Activated CD4-positive, alpha-beta T cell treated with anti-CD3 and anti-CD28 coated beads, Interleukin-2, amount 50 U/mL, for 24 hours (primary cell): ENCODE results near the gene HARS1.
"Not testable (repeated sequence)": the region's sequence is repeated elsewhere in the genome, so short reads cannot be mapped to it uniquely, and the experiment has no call there.

Source experiments
- DNase-seq, 2 donors: peaks; one replicate each; pipeline ENCODE4 v3.0.0-alpha.2; 2020; ENCODE audit warnings: low read depth in 1 of 2, low spot score in 1 of 2

Gene HARS1

DNA sequence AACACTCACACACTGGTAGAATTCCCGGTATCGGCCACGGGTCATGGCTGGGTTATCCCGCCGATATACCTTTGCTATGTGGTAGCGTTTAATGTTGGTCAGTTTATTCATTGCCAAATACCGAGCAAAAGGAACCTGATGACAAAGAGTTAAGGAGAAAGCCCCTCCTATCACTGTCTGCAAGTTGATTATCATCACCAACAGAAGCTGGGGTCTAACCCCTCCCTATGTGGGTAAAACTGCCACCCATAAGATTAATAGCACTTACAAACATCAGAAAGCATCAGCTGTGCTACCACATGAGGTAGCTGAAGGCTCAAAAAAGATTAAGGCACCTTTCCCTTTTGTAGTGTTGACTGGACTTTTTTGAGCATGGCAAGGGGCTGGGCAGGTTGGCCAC is 12.2 kb downstream of the HARS1 start:
- DNase-seq = no peak

DNA sequence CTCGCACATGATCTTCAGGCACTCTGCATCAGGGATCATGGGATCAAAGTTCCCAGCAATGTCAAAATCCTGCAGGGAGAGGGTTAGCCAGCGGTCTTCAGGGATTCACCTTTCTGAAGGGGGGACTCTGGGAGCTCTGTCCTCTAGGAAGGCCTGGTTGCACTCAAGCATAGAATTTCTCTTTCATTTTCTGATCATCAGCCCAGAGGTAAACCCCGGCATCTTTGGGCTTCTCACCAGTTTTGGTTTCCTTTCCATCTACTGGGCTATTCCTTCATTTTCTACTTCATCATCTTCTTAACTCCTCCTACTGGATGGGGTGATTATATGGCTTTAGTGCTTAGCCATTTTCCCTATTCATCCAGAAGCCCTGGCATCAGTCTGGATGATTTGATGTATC is 13.2 kb downstream of the HARS1 start:
- DNase-seq = no peak

DNA sequence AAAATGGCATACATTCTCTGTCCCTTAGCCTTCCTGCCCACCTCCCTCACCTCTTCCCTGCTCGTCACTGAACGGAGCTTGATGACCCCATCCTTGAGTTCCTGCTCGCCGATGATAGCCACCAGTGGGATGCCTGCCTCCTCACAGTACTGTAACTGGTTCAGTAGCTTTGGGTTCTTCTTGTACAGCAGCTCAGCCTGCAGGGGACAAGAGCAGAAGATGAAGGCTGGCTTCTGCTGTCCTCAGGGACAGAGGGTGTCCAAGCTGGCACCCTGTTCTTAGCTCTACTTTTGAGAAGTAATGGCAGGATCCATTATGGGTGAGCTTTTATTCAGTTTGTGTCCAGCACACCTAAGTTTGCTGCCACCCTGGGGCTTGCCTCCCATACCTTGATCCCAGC is 16.5 kb downstream of the HARS1 start:
- DNase-seq = no peak

DNA sequence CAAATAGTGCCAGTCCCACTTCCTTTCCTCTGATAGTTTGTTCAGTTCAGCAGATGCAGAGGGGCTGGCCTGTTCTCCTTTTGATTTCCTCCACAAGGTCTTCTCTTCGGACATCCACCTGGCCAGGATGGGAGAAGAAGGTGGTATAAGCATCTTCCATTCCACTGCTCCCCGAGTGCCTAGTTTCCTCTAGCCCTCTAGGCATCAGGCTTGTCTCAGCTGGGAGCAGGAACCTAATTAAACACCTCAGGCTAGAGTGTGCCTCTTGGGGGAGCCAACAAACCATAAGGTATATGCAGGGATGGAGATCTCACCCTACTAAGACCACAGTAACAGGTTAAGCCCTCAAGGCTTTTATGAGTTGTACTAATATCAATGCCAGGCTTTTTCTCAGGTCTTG is 17.0 kb downstream of the HARS1 start:
- DNase-seq = no peak

DNA sequence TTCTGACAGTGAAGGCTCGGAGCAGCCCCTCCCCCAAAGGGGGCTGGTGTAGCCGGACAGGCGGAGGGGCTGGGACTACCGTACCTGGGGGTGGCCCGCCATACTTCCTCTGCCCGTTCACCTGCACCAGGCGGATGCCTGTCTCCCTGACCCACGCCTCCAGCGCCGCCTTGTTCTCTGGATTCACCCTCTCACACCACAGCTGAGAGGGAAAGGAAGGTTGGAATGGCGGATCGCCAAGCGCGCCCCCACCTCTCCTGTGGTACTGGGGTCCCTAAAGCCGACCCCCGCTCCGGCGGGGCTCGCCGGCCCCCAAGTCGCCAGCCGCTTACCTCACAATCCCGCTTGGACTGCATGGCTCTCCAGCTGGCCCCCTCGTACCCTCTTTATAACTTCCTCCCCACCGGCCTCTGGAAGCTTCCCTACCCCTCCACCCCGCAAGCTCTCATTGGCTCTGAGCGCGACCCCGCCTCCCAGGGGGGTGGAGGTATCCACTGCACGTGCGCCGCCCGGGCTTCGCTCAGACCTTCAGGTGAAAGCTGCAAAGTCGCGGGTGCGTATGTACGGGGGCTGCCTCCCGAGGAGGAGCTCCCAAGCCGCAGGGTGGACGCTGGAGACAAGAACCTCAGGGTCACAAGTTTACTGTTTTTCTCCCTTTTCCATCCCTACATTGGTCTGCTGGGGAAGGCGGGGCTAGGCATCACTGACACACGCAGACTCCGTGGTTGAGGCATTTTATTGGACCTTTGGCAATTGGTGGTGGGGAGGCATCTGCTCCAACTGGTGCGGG is 17.8 kb downstream of the HARS1 start, which contains the start of gene DND1:
Gene DND1, minus strand, starts transcription at position 390 of the 790 bp plus-strand sequence. Its CDS starts 34 bp downstream, at position 356.
- DNase-seq = no peak

DNA sequence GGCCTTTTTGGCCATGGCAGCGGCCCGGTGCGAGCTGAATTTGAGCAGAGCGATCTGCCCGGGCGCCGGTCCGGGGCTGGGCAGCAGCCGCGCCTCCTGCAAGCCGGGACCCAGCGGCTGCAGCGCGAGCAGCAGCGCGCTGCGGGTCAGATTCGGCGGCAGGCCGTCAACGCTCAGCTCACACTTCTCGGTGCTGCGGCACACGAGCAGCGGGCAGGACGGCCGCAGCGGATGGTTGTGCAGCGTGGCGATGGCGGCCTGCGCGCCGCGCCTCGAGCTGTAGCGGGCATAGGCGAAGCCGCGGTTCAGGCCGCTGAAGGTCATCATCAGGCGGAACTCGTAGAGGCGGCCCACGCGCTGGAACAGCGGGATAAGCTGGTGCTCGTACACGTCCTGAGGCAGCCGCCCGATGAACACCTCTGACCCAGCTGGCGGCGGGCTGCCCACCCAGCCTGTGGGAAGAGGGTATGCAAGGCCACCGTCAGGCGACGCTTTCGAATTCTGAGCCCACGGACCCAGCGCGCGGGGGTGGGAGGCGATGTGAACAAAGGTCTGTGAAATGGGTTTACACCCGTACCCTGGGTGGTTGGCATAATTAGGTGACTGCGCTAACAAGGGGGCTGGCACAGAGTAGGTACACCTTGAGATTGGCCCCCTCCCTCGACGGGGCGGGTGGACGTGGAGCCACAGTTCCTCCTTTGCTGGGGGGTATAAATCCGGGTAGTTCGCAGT is 18.5 kb downstream of the HARS1 start:
- DNase-seq = no peak

DNA sequence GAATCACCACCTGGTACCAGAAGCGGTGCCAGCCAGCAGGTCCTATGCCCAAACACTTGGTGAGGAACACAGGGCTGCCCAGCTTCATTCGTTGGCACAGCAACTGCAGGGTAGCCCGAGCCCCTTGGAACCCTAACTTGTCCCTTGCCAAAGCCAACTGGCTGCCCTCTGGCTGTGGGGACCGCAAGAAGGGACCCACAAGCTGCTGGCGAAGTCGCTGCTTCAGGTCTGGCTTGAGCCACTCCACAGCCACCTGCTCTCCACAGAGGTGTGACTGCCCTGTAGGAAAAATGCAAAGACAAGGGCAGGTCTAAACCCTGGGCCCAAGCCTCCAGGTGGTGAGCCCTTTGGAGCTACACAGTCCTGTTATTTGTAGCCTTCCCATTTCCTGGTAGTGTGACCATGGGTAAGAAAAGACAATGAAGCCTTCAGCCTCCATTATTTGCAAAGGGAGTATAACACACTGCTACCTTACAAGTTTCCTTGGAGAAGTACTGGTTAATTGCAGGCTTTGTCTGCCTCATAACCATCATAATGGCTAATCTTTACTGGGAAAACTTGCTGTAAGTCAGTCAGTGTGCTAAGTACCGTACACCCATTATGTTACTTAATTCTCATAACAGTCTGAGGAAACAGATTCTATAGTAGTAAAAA is 19.6 kb downstream of the HARS1 start:
- no peak for DNase-seq

DNA sequence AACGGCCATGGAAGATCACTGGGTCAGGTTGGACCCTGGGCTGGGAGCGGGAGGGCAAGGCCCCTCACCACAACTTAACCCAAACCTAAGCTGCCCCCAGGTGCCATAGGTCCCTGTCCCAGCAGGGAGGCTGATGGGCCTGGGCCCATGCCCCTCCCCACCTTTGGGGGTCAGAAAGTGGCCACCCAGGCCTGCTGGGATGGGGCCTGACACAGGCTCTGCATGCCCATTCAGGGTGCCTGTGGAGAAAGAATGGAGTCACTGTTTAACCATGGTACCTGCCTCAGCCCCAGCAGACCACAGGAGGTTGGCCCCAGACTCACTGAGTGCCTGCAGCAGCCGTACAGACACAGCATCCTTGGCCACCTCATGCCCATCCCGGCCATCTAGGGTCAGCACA is 20.1 kb downstream of the HARS1 start:
- not testable (repeated sequence) for DNase-seq

DNA sequence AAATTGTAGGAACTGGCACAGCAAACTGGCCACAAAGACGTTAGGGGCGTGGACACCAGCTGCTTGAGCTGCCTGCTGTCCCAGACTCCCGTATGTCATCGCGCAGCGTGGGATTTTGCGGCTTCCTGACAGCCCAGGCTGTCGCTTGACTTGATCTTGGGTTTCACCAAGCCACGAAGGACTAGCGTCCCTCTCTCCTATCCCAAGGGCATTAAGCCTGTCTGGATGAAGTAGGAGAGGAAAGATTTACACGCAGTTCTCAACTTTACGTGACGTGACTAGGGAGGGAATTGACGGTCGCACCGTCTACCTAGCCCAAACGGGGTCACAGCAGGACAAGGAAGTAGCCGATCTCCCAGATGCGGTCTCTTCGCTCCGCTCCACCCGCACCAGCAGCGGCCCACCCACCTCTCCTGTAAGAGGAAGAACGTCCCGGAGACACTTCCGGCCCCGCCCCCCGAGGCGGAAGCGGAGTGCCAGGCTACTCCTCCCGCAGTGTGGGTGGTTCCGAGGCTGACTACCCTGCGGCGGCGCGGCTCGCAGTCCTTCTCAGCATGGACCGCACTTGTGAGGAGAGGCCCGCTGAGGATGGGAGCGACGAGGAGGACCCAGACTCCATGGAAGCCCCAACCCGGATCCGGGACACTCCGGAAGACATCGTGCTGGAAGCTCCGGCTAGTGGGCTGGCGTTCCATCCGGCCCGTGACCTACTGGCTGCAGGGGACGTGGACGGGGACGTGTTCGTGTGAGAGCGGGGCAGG is 26.6 kb downstream of the HARS1 start, which contains the start of gene WDR55:
Gene WDR55, plus strand, starts transcription at position 546 of the 761 bp plus-strand sequence. Its CDS starts 9 bp downstream, at position 555.
- peak; percentile 85 to 95 for DNase-seq

DNA sequence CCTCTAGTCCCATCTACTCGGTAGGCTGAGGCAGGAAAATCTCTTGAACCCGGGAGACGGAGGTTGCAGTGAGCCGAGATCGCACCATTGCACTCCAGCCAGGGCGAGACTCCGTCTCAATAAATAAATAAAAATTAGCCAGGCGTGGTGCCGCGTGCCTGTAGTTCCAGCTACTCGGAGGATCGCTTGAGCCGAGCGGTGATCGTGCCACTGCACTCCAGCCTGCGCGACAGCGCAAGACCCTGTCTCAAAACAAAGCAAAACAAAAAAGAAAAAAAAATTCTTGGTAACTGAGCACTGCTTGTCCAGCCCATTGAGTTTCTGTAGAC is 27.2 kb downstream of the HARS1 start:
- DNase-seq = no peak

DNA sequence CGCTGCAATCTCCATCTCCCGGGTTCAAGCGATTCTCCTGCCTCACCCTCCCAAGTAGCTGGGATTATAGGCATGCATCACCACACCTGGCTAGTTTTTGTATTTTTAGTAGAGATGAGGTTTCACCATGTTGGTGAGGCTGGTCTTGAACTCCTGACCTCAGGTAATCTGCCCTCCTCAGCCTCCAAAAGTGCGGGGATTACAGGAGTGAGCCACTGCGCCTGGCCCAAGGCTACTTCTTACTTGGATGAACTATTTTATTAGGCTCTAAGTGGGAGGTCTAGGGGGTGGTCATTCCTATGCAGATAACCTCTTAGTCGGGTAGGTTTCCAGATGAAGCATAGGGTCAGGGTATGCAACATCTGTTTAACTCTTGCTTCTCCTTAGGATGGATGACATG is 30.8 kb downstream of the HARS1 start:
- not testable (repeated sequence) for DNase-seq

DNA sequence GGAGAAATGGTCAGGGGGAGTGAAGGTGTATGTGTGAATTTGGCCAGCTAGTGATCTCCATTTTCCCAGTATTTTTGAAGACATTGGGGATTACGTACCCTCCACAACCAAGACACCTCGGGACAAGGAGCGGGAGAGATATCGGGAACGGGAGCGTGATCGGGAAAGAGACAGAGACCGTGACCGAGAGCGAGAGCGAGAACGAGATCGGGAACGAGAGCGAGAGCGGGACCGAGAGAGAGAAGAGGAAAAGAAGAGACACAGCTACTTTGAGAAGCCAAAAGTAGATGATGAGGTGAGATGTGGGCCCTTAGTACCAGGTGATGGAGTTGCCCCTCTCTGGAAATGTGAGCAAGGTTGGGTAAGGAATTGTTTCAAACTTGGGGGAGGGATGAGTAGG is 32.3 kb downstream of the HARS1 start:
- no peak for DNase-seq

DNA sequence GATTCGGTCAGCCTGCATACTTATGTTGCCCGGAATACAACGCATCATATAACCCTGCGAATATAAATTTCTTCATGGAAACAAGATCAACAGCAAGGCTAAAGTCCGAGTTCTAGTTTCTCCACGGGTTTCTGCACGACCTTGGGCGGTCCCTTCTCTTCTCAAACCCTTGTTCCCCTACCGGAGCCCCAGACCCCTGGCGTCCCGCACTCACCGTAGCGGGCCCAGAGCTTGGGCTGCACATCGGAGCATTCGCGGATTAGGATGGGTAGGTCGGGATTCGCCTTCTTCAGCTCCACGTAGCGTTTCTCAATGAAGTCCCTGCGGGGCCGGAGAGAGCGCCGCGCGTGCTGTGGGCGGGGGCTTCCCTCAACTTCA is 44.1 kb downstream of the HARS1 start:
- no peak for DNase-seq

DNA sequence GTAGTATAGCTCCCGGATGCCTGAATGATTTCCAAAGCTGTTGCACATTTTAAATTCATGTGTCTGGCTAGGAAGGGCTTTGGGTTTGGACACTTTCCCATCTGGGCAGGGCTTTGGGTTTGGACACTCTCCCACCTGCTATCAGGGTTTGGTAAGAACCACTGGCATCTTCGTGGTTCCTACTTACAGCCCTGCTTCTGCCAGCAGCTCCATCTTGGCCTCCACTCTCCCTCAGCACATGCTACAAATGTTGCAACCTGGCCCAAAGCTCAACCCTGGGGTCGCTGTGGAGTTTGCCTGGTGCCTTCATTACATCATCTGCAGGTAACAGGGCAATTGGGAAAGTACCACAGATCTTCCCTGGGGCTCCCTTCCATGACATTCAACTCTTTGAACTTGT is 48.5 kb downstream of the HARS1 start:
- no peak for DNase-seq

DNA sequence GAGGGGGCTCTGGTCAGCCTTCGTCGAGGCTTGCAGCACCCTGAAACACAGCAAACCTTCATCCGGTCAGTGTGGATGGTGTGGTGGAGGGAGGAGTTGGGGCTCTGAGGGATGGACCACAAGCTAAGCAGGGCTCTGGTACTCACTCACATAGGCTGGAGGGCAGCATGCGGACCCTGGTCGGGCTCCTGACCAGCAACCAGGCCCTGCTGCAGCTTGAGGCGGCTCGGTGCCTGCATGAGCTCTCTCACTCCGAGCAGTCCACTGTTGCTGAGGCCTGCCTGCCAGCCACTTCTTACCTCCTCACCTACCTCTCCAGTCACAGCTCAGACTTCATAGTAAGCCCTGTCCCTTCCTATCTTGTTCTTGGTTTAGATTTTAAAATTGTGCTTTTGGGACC is 49.5 kb downstream of the HARS1 start:
- DNase-seq = no peak

DNA sequence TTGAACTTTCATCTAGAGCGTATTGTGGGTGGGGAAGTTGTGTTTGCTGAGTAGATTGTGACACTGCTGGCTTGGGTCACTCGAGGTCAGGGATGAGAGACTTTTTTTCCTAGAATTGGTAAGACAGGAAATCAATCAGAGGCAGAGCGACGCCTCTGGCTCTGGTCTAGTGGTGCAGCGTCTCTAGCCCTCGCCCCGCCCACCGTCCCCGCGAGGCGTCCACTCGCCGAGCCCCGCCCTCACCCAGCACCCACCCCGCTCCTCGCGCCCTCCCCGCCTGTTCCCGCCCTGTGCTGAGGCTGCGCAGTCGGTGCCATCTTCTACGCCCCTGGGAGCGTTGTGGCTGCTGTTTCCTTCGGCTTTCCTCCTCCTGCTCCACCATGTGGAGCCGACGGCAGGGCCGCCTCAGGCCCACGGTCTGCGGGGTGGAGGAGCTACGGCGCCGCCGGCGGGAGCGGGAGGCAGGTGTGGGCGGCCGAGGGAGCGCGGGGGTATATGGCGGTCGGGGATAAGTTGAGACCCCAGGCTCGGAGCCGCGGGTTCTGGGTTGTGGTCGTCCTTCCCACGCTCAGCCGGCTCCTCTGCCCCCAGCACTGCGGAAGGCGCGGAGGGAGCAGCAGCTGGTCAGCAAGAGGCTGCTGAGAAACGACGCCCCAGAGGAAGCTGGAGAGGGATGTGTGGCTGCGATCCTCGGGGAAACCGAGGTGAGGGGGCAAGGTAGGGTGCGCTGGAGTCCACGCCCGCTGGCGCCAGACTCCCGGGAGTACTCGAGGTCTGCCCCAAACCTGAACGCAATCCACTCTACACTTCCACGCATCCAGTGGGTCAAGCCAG is 51.8 kb downstream of the HARS1 start, which contains the start of gene TMCO6:
Gene TMCO6, plus strand, starts transcription at position 304 of the 834 bp plus-strand sequence. Its CDS starts 77 bp downstream, at position 381.
- DNase-seq = peak; percentile 88 to 96

DNA sequence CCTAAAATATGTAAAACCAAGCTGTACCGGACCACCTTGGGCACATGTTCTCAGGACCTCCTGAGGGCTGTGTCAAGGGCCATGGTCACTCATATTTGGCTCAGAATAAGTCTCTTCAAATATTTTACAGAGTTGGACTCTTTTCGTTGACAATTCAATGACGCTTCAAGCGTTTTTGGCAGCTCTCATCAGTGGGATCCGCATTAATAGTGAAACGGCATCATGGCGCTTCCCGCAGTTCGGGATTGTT is 52.3 kb downstream of the HARS1 start:
- not testable (repeated sequence) for DNase-seq

DNA sequence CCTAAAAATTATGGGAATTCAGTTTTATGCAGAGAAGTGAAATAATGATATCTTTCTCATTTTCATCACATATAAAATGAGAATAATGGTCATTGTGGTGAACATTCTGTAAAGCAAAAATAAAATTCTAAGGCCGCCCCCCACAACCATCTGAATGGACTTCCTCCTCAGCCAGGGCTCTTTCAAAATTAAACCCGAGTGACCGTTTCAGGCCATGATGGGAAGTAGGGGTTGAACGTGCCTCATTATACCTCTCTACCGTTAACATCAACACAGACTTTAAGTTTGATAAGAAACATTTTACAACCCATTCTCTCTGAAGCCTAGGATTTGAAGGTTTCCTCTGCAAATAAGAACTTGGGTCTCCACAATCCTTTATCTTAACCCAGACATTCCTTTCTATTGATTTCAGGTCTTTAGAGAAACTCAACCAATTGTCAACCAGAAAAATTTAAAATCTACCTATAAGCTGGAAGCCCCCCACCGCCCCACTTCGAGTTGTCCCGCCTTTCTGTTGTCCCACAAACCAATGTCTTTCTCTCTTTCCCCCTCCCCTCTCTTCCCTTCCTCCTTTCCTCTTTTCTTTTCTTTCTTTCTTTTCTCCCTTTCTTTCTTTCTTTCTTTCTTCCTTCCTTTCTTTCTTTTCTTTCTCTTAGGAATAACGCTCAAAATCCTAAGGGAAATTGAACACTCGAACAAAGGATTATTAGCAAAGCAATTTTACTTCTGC is 53.6 kb downstream of the HARS1 start:
- DNase-seq = no peak

DNA sequence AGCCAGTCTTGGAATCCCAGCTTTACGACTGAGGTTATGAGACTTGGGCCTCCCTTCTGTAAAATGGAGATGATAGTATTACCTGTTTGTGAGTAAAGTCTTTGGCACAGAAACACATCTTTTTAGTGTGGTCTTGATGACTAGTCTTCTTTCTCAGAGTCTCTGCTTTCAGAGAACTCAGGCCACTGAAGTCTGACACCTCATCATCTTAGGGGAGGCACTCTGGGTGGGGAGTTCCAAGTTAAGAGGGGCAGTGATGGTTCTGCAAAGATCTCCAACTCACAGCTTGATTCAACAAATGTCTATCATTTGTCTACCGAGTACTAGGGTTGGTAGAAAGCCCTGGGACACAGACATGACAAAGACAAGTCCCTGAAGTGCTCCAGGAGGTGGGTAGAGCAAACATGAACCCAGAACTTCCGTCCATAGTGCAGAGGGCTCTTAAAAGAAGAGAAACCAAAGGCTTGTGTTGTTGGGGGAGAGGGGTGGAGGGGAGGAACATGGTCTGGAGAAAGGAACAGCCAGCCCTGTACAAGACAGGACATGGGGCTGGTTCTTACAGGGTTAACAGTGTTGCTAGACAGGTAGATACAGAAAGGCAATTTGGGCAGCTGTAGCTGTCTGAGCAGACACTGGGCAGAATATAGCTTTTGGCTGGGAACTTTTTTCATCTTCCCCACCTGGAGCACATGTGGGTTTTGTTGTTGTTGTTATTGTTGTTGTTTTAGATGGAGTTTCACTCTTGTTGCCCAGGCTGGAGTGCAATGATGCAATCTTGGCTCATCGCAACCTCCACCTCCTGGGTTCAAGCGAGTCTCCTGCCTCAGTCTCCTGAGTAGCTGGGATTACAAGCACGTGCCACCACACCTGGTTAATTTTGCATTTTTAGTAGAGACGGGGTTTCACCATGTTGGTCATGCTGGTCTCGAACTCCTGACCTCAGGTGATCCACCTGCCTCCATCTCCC is 55.6 kb downstream of the HARS1 start:
- no peak for DNase-seq
